GM19239 (cell line): ENCODE data around the gene SCTR.
A peak's percentile ranks its signal among the peaks of the same experiment; 100 is the strongest.
"Not testable (repeated sequence)": the region's sequence is repeated elsewhere in the genome, so short reads cannot be mapped to it uniquely, and the experiment has no call there.

Experiments
- DNase-seq: peaks from one replicate; pipeline ENCODE4 v3.0.0; 2011; ENCODE audit warnings: low spot score; ENCODE audit not compliant: insufficient read length
- FAIRE-seq: peaks from 2 replicates; lab custom pipeline; 2011; peaks lifted over from hg19 to GRCh38; lab: Jason Lieb, UNC

SCTR gene

DNA sequence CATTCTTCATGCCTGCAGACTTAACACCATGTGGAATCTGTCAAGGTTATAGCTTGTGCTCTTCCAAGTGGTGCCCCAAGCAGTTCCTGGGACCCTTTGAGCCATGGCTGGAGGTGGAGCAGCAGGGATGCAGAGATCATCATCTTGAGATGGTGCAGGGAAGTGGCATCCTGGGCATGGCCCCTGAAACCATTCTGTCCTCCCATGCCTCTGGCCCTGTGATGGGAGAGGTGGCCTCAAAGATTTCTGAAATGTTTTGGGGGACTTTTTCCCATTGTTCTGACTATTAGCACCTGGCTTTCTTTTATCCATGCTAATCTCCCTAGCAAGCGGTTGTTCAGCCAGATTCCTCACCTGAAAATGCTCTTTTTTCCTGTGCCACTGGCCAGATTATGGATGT, 103.0 kb downstream of the SCTR start:
- FAIRE-seq (no peak), DNase-seq (no peak)

DNA sequence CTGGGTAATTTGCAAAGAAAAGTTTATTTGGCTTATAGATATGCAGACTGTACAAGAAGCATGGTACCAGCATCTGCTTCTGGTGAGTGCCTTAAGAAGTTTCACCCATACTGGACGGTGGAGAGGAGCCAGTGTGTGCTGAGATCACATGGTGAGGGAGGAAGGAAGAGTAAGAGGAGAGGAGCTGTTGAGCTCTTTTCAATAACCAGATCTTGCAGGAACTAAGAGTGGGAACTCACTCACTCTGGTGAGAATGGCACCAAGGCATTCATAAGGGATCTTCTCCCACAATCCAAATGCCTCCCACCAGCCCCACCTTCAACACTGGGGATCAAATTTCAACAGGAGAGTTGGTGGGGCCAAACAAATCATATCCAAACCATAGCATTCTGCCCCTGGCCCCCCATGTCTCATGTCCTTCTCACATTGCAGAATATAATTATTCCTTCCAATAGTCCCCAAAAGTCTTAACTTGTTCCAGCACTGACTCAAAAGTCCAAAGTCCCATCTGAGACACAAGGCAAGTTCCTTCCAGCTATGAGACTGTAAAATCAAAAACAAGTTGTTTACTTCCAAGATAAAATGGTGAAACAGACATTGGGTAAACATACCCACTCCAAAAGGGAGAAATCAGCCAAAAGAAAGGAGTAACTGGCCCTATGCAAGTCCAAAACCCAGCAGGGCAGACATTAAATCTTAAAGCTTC, 104.3 kb downstream of the SCTR start:
- no peak for DNase-seq
- FAIRE-seq: no peak

GRCh38 chr2:119419065-119419464, 105.2 kb downstream of the SCTR start:
- DNase-seq: no peak
- no peak for FAIRE-seq

DNA sequence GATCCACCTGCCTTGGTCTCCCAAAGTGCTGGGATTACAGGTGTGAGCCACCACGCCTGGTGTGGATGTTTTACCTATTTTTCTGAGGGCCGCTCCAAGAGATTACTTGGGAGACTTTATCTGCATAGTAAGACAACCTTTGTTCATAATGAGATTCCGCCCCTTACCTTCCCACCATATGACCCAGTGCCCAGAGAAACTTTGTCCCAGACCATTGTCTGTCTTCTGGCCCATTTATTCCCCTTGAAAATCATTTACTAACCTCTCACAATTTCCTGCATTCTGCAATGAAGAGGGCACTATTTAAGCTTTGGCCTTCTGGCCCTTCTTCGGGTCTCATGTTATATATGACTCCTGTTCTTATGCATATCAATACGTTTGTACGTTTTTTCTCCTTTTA, 106.4 kb downstream of the SCTR start:
- no peak for FAIRE-seq

GRCh38 chr2:119416299-119416923, 107.9 kb downstream of the SCTR start:
- FAIRE-seq (no peak), DNase-seq (no peak)

More for the DNA sequence above, 106.4 kb downstream of the SCTR start:
- no peak for DNase-seq

DNA sequence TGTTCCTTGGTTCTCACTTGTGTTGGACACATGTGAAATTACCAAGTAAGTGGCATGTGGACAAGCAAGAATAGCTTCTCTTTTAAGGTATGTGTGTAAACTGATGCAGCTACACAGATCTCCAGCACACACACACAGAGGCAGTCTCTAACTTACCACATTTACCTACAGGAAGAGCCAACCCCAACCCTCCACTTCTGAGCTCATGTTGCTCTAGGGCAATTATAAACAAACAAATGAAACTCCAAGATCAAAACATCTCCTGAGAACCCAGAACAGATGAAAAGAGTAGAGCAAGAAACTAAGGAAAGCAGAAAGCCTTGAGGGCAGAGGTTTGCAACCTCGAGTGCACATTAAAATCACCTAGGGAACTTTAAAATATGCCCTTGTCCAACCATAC, 108.7 kb downstream of the SCTR start:
- DNase-seq (no peak), FAIRE-seq (no peak)

DNA sequence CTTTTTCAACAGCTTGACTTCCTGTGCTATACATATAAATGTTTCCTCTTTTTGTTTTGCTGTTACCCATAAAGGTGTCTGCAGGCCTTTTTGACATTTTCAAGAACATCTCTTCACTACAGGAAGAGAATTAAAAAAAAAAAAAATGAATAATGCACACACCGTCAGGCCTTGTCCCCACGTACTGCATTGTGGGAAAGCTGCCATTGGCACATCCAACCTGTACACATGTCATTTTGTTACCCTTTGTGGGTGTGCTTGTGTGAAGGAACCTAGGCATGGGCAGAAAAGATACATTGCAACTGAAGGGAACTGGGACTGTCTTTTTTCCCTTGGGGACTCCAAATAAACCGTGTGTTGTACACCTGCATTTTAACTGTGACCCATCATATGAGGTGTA, 109.4 kb downstream of the SCTR start:
- peak; percentile 23 for FAIRE-seq
- DNase-seq: no peak

DNA sequence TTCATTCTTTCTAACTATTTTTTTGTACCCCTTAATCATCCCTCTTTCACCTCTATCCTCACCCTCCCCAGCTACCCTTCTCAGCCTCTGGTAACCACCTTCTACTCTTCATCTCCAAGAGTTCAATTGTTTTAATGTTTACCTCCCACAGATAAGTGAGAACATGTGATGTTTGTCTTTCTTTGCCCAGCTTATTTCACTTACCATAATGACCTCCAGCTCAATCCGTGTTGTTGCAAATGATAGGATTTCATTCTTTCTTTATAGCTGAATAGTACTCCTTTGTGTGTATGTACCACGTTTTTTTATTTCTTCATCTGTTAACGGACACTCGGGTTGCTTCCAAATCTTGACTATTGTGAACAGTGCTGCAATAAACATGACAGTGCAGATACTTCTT, 114.8 kb downstream of the SCTR start:
- no peak for FAIRE-seq
- DNase-seq: no peak

DNA sequence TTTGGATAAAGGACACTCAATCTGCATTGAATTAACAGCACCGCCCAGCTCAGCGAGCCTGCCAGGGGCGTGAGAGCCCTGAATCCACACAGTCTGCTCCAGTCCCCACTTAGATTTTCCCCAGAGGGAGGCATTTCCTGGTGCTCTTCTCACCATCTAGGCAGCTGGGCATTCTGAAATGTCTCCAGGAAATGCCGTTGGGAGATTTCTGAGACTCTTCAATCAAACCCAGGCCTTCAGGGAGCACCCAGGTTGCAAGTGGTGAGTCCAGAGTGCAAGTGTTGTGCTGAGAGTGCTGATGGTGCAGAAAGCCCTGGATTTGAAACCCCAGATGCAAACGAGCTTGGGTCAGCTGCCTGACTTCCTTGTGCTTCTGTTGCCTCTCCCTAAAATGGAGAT, 116.1 kb downstream of the SCTR start:
- DNase-seq (no peak), FAIRE-seq (no peak)

DNA sequence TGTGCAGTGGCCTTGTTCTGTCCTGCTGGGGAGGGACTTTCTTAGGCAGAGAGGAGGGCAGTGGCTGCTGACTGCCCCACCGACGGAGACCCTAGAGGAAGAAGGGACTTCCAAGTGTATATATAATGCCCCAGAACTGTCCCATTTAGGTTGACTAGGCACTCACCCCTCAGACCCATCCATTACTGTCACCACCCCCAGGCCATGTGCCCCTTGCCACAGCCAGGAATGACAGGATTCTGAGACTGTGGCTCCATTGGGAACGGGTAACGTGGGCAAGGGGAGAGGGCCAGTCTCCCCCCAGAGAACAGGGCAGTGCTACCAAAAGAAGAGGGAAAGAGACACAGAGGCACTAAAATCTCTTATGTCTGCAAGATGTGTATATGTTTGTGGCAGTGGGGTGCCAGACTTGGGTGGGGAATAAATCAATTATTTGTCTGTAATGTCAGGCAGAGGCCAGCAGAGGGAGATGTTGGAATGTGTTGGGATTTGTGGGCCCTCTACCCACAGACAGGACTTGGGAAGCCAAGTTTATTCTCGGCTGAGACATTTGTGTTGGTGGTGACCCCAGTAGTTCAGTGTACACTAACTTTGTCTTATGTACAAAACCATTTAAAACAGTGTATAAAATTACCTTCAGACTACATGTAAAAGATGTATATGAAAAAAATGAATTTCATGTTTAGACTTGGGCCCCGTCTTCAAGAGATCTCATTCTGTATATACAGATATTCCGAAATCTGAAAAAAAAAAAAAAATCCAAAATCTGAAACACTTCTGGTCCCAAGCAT, 116.7 kb downstream of the SCTR start:
- DNase-seq: peak; percentile 48
- peak; percentile 76 for FAIRE-seq

GRCh38 chr2:119405151-119405550, 119.1 kb downstream of the SCTR start:
- no peak for FAIRE-seq

DNA sequence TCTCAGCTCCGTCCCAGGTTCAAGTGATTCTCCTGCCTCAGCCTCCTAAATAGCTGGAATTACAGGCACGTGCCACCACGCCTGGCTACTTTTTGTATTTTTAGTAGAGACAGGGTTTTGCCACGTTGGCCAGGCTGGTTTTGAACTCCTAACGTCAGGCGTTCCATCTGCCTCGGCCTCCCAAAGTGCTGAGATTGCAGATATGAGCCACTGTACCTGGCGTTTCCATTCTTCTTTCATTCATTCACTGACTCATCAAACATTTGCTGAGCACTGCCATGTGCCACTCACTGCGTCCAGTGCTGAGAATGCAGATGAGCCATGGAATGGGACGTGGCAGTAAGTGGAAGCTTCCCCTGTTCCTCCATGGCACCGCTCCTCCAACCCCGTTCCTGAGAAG, 120.7 kb downstream of the SCTR start:
- not testable (repeated sequence) for FAIRE-seq, DNase-seq

More at GRCh38 chr2:119405151-119405550, 119.1 kb downstream of the SCTR start:
- no peak for DNase-seq

GRCh38 chr2:119402645-119403560, 121.4 kb downstream of the SCTR start:
- FAIRE-seq (no peak), DNase-seq (no peak)

DNA sequence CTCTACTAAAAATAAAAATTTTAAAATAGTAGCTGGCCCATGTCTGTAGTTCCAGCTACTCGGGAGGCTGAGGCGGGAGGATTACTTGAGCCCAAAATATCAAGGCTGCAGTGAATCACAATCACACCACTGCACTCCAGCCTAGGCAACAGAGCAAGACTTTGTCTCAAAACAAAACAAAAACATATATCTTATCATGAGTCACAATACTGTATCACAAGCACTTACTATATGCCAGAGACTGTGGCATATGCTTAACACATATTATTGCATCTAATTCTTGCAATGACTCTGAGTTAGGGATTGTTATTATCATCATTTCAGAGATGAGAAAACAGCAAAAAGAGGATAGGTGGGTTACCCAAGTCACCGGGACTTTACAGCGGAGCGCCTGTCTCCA, 122.2 kb downstream of the SCTR start:
- DNase-seq (no peak), FAIRE-seq (no peak)

GRCh38 chr2:119397196-119397595, 127.1 kb downstream of the SCTR start:
- DNase-seq: no peak
- FAIRE-seq: no peak

DNA sequence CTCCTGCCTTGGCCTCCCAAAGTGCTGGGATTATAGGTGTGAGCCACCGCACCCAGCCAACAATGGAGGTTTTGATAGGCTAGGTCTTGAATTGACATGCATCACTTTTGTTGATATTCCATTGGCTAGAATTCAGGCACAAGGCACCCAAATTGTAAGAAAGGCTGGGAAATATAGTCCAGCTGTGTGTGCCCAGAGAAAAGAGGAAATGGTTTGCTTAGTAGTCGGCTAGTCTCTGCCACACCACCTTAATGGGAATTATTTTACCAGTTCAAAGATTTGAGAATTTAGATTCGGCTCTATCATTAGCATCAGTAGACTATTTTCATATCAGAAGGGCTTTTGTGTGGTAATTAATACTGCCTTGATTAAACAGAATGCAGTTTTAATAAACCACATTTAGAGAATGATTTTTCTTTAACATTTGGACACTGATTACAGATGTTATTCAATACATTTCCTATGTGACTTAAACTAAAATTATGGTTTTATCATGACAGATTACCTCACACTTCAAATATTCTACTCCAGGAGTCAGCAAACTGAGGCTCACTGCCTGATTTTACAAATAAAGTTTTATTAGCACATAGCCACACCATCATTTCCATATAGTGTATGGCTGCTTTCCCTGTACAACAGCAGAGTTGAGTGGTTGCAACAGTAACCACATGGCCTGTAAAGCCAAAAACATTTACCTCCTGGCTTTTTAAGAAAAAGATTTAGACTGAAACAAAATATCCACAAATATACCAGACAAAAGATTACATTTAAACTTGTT, 130.1 kb downstream of the SCTR start:
- no peak for DNase-seq
- FAIRE-seq: no peak
